MCF 10A (cell line): Measurements from ENCODE around the gene H2BK1. TPM values are rescaled to one million over a fixed set of nuclear protein-coding genes. Genes with fewer than 3 reads are reported as not detected.

Experiments used
- BruUV-seq: library from RNA; stranded (reverse); fragments of 400-500 nt; replicated peaks from 2 replicates; lab custom pipeline; 2021; lab: Mats Ljungman, UMichigan
- CTCF ChIA-PET: fragments of 300-600 bp; sonication (Branson Sonifier 250); formaldehyde crosslinking; extraction: SDS; loops from one replicate; lab custom pipeline; 2021; ENCODE audit warnings: antibody characterized with exemption, inconsistent platforms; lab: Yijun Ruan, JAX
- POLR2A ChIA-PET: fragments of 300-600, 350-650 bp; sonication (Branson Sonifier 250); formaldehyde crosslinking; extraction: SDS; loops from one replicate; lab custom pipeline; 2020; ENCODE audit warnings: antibody characterized with exemption, inconsistent platforms; lab: Yijun Ruan, JAX
- DNase-seq: peaks from one replicate; pipeline ENCODE4 v3.0.0-alpha.2; 2018; ENCODE audit not compliant: unreplicated experiment
- H3K27ac Mint-ChIP-seq: one replicate; pipeline ENCODE4 v1.8.0; 2022; ENCODE audit warnings: mild to moderate bottlenecking, low read depth, mixed read lengths; ENCODE audit not compliant: unreplicated experiment
- H3K27me3 Mint-ChIP-seq: one replicate; pipeline ENCODE4 v1.8.0; 2022; ENCODE audit warnings: mixed read lengths; ENCODE audit not compliant: insufficient read depth, unreplicated experiment
- H3K36me3 Mint-ChIP-seq: one replicate; pipeline ENCODE4 v1.8.0; 2022; ENCODE audit warnings: mild to moderate bottlenecking, moderate library complexity, mixed read lengths; ENCODE audit not compliant: insufficient read depth, unreplicated experiment
- H3K4me1 Mint-ChIP-seq: one replicate; pipeline ENCODE4 v1.8.0; 2022; ENCODE audit warnings: mixed read lengths; ENCODE audit not compliant: insufficient read depth, unreplicated experiment
- H3K4me3 Mint-ChIP-seq: one replicate; pipeline ENCODE4 v1.8.0; 2022; ENCODE audit warnings: mild to moderate bottlenecking, moderate library complexity, mixed read lengths; ENCODE audit not compliant: unreplicated experiment
- H3K9me3 Mint-ChIP-seq: one replicate; pipeline ENCODE4 v1.8.0; 2022; ENCODE audit warnings: mixed read lengths; ENCODE audit not compliant: unreplicated experiment
- CTCF ChIP-seq: fragments of 200-600 bp; IDR thresholded peaks from one replicate; pipeline ENCODE4 v1.8.0; 2022; ENCODE audit warnings: antibody characterized with exemption, mild to moderate bottlenecking; ENCODE audit not compliant: unreplicated experiment
- intact Hi-C: fragments of 100-400 bp; cut with micrococcal nuclease; formaldehyde crosslinking; loops from 2 replicates; pipeline ENCODE4 v1.14.1; 2022
- total RNA-seq: library from RNA; stranded (reverse); gene quantifications from 2 replicates; pipeline ENCODE4 v1.2.3, GENCODE V29; 2022

H2BK1 gene
- total RNA-seq, 1 experiment from 2014 or later, result not detected

GRCh38 chr7:151236406-151236805 lies 26.1 kb upstream of the H2BK1 start:
- Mint-ChIP-seq H3K4me1 (peaks cover 15% of the 10 kb centered on the region), H3K36me3 (peaks cover 54% of the 10 kb centered on the region), H3K4me3 (no peak overlapping the region), H3K27me3 (no peaks in the 10 kb centered on the region), H3K9me3 (no peaks in the 10 kb centered on the region), H3K27ac (no peak overlapping the region)
- ChIA-PET CTCF (interaction anchor here (0.6 to 1.3 kb wide), 2 partner anchors 79 kb away, joined by 3 read pairs; no protein-coding TSS in a partner anchor), POLR2A (interaction anchor here (0.6 to 1.0 kb wide), 3 partner anchors 15 to 139 kb away, joined by 3 to 4 read pairs (median 3); no protein-coding TSS in a partner anchor)
- no TSS peak for BruUV-seq
- no peak for TF ChIP-seq CTCF
- DNase-seq, result no peak
- intact Hi-C loops, result no loop called here

- POLR2A ChIA-PET, result no interaction called here
- intact Hi-C loops, result no loop called here
- Mint-ChIP-seq H3K4me1 (peaks cover 16% of the 10 kb centered on the region), H3K27me3 (no peaks in the 10 kb centered on the region), H3K27ac (no peak overlapping the region), H3K36me3 (peaks cover 47% of the 10 kb centered on the region), H3K9me3 (no peaks in the 10 kb centered on the region), H3K4me3 (no peak overlapping the region)
- no peak for DNase-seq
- no peak for TF ChIP-seq CTCF
- CTCF ChIA-PET, result interaction anchor here (0.6 to 3.7 kb wide), 3 partner anchors 8 to 107 kb away, joined by 3 to 21 read pairs (median 3); no protein-coding TSS in a partner anchor
- BruUV-seq, result no TSS peak
Observed at GRCh38 chr7:151235091-151235787, 25.0 kb upstream of the H2BK1 start.

GRCh38 chr7:151233804-151234203 lies 23.5 kb upstream of the H2BK1 start:
- Mint-ChIP-seq H3K4me1 (peaks cover 16% of the 10 kb centered on the region), H3K4me3 (peak overlapping the region; percentile 93), H3K27ac (no peak overlapping the region), H3K9me3 (no peaks in the 10 kb centered on the region), H3K27me3 (no peaks in the 10 kb centered on the region), H3K36me3 (peaks cover 38% of the 10 kb centered on the region)
- ChIA-PET CTCF (interaction anchor here (0.8 to 3.7 kb wide), 4 partner anchors 10 to 70 kb away, joined by 3 to 21 read pairs (median 7); no protein-coding TSS in a partner anchor), POLR2A (interaction anchor here (2.1 kb wide), 1 partner anchor 9 kb away, joined by 7 read pairs; no protein-coding TSS in a partner anchor)
- no TSS peak for BruUV-seq
- no peak for TF ChIP-seq CTCF
- DNase-seq, result no peak
- intact Hi-C loops, result no loop called here

- Mint-ChIP-seq H3K27me3 (no peaks in the 10 kb centered on the region), H3K36me3 (peaks cover 33% of the 10 kb centered on the region), H3K4me3 (peak overlapping the region; percentile 93), H3K27ac (peak overlapping the region; percentile 93), H3K9me3 (no peaks in the 10 kb centered on the region), H3K4me1 (peaks cover 16% of the 10 kb centered on the region)
- BruUV-seq, result no TSS peak
- ChIA-PET POLR2A (interaction anchor here (0.6 to 2.1 kb wide), 10 partner anchors 10 to 1096 kb away, joined by 3 to 7 read pairs (median 3); no protein-coding TSS in a partner anchor), CTCF (interaction anchor here (0.6 to 3.7 kb wide), 5 partner anchors 10 to 71 kb away, joined by 3 to 21 read pairs (median 7); no protein-coding TSS in a partner anchor)
- intact Hi-C loops, result no loop called here
- no peak for TF ChIP-seq CTCF
- DNase-seq, result peak; percentile 65
Observed at GRCh38 chr7:151232917-151233701, 22.8 kb upstream of the H2BK1 start.
